Heart left ventricle (tissue), 13 donors: Measurements from ENCODE around the gene PPFIA2.

Experiments used
- POLR2A ChIP-seq, 2 donors: fragments of 450-650 bp; IDR thresholded peaks; one replicate each; pipeline ENCODE4 v1.6.1; 2017; ENCODE audit warnings: antibody characterized with exemption in 2 of 2, mild to moderate bottlenecking in 2 of 2, moderate library complexity in 2 of 2
- TF ChIP-seq, protein P1 (sequence below), 12 donors: fragments of 200-600 bp; sonication (generic) in 4 of 12; IDR thresholded peaks; one replicate each; pipeline versions ENCODE4 v1.5.0 to v1.8.0; 2018 to 2022; ENCODE audit warnings: antibody characterized with exemption in 12 of 12, mild to moderate bottlenecking in 5 of 12
- donor health status: ischemic (EF 13 %, LVEDD 7.1; RV severe dilation, severe dysfunction).
- donor health status: DM: no; HTN: yes; CAD: no.
- donor health status: DM: no; HTN: no; CAD: no.
- donor health status: ischemic (EF 25% LVEDD 6.9; RV normal size, moderate dysfunction).
- donor health status: ischemic (EF 25% LVEDD 5.7; RV mildly dilated, moderate dysfunction).
- donor health status: ischemic (EF 35%, LVEDD 5.7; RV mildly dilated, moderate dysfunction).
- donor health status: nonischemic (EF 11% LVEDD 7.7; RV severe dilation, severe dysfunction).
- donor health status: DM: yes; HTN: yes; CAD: no.
- donor health status: PGD.
- donor health status: ischemic (EF 29% LVEDD 5.4; RV normal size, mild dysfunction).
- donor health status: nonischemic (EF 23%, LVEDD 6.1; RV moderate dilation, normal function).

GRCh38 chr12:81416571-81416970 is 342.6 kb downstream of the PPFIA2 start:
- TF ChIP-seq POLR2A (IDR thresholded peaks at IDR 0.05), result no peak
- TF ChIP-seq, protein P1, sequence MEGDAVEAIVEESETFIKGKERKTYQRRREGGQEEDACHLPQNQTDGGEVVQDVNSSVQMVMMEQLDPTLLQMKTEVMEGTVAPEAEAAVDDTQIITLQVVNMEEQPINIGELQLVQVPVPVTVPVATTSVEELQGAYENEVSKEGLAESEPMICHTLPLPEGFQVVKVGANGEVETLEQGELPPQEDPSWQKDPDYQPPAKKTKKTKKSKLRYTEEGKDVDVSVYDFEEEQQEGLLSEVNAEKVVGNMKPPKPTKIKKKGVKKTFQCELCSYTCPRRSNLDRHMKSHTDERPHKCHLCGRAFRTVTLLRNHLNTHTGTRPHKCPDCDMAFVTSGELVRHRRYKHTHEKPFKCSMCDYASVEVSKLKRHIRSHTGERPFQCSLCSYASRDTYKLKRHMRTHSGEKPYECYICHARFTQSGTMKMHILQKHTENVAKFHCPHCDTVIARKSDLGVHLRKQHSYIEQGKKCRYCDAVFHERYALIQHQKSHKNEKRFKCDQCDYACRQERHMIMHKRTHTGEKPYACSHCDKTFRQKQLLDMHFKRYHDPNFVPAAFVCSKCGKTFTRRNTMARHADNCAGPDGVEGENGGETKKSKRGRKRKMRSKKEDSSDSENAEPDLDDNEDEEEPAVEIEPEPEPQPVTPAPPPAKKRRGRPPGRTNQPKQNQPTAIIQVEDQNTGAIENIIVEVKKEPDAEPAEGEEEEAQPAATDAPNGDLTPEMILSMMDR (IDR thresholded peaks at IDR 0.05), result no peak
